ENCODE data around the gene PTGES3. TPM values are rescaled to one million over a fixed set of nuclear protein-coding genes. Genes with fewer than 3 reads are reported as not detected.
A peak's percentile ranks its signal among the peaks of the same experiment; 100 is the strongest.

Gene PTGES3
- total RNA-seq, 1 donor from 2014 or later, result 72.5 TPM

DNA sequence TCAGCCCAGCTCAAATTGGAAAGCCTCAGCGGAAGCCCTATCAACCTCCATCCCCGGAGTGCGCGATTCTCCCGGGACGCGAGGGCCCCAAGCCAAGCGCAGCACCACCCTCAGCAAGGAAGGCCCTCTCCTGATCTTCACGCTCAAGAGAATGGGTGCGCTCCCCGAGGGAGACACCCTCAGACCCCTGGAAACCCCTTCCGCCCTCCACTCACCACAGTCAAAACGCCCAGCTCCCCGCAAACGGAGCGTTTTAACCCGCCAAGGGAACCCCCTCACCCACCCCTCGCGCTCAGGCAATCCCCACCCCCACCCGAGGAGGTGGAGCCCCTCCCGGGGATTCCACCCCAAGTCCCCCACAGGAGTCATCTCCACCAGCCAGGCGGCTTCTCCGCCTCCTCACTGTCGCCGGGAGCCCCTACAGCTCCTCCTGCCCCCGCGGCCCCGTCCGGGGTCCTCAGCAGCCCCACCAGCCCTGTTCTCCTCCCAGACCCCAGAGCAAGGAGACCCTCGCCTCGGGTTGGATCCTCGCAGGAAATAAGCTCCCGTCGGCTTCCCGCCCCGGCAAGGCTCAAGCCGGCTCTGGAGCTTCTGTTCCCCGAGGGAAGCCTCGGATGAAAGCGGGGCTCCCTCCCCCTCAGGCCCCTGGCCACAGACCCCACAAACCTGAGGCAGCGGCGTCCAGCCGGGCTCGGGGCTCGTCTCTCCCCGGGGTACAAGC is 58.5 kb downstream of the PTGES3 start:
- DNase-seq (ENCODE audit: low spot score), result peak; percentile 42

DNA sequence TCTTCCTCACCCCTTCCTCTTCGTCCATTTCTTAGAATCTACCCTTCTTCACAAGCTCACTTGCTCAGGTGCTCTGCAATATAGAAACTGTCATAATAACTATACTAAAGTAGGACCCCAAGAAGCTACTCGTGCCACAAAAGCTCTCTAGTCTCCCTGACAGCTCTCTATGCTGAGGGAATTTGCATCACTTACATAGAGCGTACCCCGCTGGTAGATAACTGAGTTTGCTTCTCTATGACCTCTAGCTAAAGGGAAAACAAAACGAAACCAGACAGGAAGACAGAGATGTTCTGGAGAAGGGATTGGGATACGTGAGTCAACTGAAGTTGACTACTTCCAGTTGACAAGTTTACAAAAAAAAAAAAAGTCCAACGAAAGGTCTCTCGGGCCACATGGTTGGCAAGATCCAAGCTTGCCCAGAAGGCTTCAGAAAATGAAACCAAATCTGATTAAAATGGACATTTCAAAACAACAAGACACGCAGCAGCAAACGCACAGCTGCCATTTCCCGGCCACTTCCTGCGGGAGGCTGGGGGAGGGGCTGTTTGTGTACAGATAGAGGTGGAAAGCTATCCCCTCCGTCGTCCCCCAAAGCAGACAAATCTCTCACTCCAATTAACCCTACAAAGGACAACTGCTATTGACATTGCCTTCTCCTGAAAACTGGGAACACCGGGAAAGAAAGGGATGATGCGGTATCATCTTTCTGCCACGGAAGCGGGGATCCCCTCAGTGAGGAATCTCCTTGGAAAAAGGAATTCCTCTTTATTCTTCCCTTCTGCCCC is 59.2 kb downstream of the PTGES3 start:
- peak; percentile 64 for DNase-seq (ENCODE audit: low spot score)

DNA sequence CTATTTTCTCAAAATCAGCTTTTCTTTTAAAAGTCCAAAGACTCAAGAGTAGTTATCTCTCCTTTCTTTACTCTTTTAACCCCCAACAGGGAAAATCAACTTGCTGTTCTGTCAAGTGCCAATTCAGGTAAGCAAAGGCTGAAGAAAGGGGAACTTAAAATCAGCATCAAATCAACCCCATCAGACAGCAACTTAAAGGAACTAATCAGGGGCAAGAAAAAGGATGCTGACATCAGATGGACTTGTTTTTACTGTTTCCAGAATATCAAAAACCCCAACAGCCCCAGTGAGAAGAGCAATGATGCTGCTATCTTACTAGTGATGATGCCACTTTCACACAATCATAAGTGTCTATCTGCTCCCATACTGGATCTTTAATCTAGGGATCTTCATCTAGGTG is 61.4 kb downstream of the PTGES3 start:
- no peak for DNase-seq (ENCODE audit: low spot score)

DNA sequence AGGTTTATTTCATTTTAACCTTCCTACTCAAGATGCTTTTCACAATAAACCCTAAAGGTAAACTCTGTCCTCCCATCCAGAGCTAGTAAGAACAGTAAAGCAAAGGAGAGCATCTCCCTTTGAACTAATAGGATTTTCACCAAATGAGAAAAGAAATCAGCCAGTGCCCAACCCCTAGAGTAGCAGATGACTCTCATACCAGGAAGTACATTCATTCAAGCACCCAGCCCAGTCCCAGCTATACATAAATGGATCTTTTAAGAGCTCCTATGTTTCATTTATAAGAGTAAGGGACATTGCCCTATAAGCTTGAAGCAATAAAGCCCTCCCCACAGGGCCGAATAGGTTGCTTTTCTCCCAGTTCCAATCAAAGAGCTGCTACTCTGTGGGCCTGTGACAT is 65.5 kb downstream of the PTGES3 start:
- no peak for DNase-seq (ENCODE audit: low spot score)

DNA sequence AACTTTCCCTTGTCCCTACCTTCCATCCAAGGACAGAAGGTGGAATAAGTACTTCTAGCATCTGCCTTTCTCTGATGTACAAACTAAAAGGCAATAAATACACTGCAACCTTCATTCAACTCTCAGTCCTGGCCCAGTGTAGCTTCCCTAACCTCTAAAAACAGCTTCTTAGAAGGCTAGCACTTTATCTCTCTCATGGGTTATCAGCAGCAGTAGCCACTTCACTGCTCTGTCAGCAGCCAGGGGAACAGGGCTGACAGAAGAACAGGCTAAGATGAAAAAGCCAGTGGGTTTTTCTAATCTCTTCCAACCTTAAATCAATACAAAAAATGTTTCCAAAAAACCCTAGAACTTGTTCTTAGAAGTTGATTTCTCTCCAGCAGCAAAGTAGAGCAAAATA is 71.2 kb downstream of the PTGES3 start:
- no peak for DNase-seq (ENCODE audit: low spot score)

DNA sequence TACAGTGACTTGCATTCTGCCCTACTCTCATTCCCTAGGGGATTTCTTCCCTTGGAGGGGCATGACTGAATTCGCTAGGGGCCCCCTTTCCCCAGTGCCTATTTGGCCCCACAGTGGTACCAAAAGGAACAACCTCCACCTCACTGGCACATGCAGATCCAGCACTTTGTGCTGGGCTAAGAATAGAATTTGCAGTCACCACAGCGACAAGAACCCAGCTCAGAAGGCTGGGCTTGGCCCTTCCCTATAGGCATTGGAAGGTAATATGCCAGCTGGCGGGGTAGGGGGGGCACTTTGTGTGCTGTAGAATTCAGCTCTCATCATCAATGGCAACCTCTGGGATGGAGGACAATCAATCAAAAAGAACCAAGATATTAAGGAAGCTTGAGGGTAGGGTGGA is 71.8 kb downstream of the PTGES3 start:
- DNase-seq (ENCODE audit: low spot score), result no peak

DNA sequence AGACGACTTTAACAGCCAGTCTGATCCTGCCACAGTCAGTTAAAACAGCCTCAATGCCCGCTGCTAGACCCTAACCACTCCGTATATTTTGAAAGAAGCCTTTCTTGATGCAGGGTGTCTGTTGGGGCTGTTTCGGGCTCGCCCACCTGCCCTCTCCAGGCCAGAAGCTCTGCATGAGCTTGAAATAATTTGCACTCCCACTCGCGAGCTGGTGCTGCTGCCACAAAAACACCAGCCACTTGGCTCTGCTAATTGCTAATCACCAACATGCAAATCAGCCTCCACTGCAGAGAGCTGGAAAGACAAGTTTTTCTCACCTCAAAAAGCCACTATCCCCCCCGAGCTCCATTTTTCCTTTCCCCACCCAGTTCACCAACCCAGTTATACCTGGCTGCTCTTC is 73.5 kb downstream of the PTGES3 start:
- no peak for DNase-seq (ENCODE audit: low spot score)

Other genes with a start within 250 kb of the PTGES3 start
- 4.8 TPM for gene TIMELESS, start 238.9 kb downstream of the PTGES3 start, total RNA-seq (ENCODE audit: insufficient read depth, low replicate concordance)
- gene MIP, start 233.6 kb downstream of the PTGES3 start, total RNA-seq (ENCODE audit: insufficient read depth, low replicate concordance), result 2.9 TPM
- 2.6 TPM for gene SPRYD4, start 219.7 kb downstream of the PTGES3 start, total RNA-seq (ENCODE audit: insufficient read depth, low replicate concordance)
- 0.72 TPM for gene GLS2, start 200.1 kb downstream of the PTGES3 start, total RNA-seq (ENCODE audit: insufficient read depth, low replicate concordance)
- gene RBMS2, start 166.5 kb downstream of the PTGES3 start, total RNA-seq (ENCODE audit: insufficient read depth, low replicate concordance), result 14.2 TPM
- gene BAZ2A, start 58.0 kb downstream of the PTGES3 start, total RNA-seq (ENCODE audit: insufficient read depth, low replicate concordance), result 19.0 TPM
- gene ATP5F1B, start 42.3 kb downstream of the PTGES3 start, total RNA-seq (ENCODE audit: insufficient read depth, low replicate concordance), result 154 TPM
- gene NACA, start 37.0 kb upstream of the PTGES3 start, total RNA-seq (ENCODE audit: insufficient read depth, low replicate concordance), result 1,201 TPM
- gene PRIM1, start 64.0 kb upstream of the PTGES3 start, total RNA-seq (ENCODE audit: insufficient read depth, low replicate concordance), result 9.1 TPM
- 143 TPM for gene HSD17B6, start 75.0 kb upstream of the PTGES3 start, total RNA-seq (ENCODE audit: insufficient read depth, low replicate concordance)
- not detected for gene SDR9C7, start 246.1 kb upstream of the PTGES3 start, total RNA-seq (ENCODE audit: insufficient read depth, low replicate concordance)

All from umbilical cord (tissue), 2 donors.